ENCODE measurements around the gene CUL5. TPM values are rescaled to one million over a fixed set of nuclear protein-coding genes. Genes with fewer than 3 reads are reported as not detected.
A peak's percentile ranks its signal among the peaks of the same experiment; 100 is the strongest.

CUL5 gene
- total RNA-seq, 1 experiment from 2014 or later: 37.7 TPM

- H2BK12ac ChIP-seq (ENCODE audit: insufficient read length, low read depth, low read length): no peak overlapping the region
- H2AK5ac ChIP-seq (ENCODE audit: insufficient read length, low read length): no peak overlapping the region
- no peak overlapping the region for H4K5ac ChIP-seq (ENCODE audit: insufficient read length, low read depth, low read length)
- no peak overlapping the region for H3K14ac ChIP-seq (ENCODE audit: insufficient read depth, low read length)
- no peak overlapping the region for H2BK5ac ChIP-seq (ENCODE audit: insufficient read length, low read length)
- Mint-ChIP-seq H3K4me3 (no peak overlapping the region), H3K4me1 (no peaks in the 10 kb centered on the region), H3K36me3 (ENCODE audit: insufficient read depth in 1 of 3, low read depth in 3 of 3) (peaks cover 5 to 24% (median 9%) of the 10 kb centered on the region in 3 experiments; a peak in 6 of 7 replicates), H3K27me3 (ENCODE audit: low read depth) (no peaks in the 10 kb centered on the region), H3K9me3 (no peaks in the 10 kb centered on the region), H3K27ac (peak overlapping the region in 1 of 3 experiments; percentile 42; a peak in 1 of 7 replicates)
- no CpG with 5 or more reads among the region's 2 CpGs for WGBS (ENCODE audit: extremely low coverage, insufficient read length, low lambda C conversion rate)
- H4K8ac ChIP-seq (replicated peaks; ENCODE audit: insufficient read length, low read depth, low read length): no peak overlapping the region
- H2BK120ac ChIP-seq (ENCODE audit: low read depth, low read length, poor library complexity, severe bottlenecking): no peak overlapping the region
- no peaks in the 10 kb centered on the region for H4K20me1 ChIP-seq (ENCODE audit: control insufficient read depth, insufficient read depth, insufficient read length)
- no peak overlapping the region for H2BK20ac ChIP-seq (ENCODE audit: low read depth, low read length, poor library complexity, severe bottlenecking)
- H3K27ac ChIP-seq (ENCODE audit: insufficient read length, low read depth, low read length): no peak overlapping the region
- H3K18ac ChIP-seq (ENCODE audit: insufficient read length, low read depth, low read length): no peak overlapping the region
- no peak overlapping the region for H2AFZ ChIP-seq (ENCODE audit: low read length)
- H3T11ph ChIP-seq (ENCODE audit: low read length): no peak overlapping the region
- H3K27me3 ChIP-seq (ENCODE audit: insufficient read depth, low read length): no peaks in the 10 kb centered on the region
- no peaks in the 10 kb centered on the region for H3K9me3 ChIP-seq (ENCODE audit: control insufficient read depth, low read depth, low read length)
- no peaks in the 10 kb centered on the region for H3K79me1 ChIP-seq (ENCODE audit: insufficient read depth, low read depth, low read length, poor library complexity, severe bottlenecking)
- H3K56ac ChIP-seq (ENCODE audit: insufficient read length, low read depth, low read length): no peak overlapping the region
- no peak for DNase-seq
- no peaks in the 10 kb centered on the region for H3K79me2 ChIP-seq (ENCODE audit: insufficient read depth, low read length)
- H2BK15ac ChIP-seq (ENCODE audit: low read depth, low read length): no peak overlapping the region
- TF ChIP-seq CTCF (conservative IDR thresholded peaks at IDR 0.05): peak; percentile 41; the same call in 2 of the 3 replicates
- H4K91ac ChIP-seq (ENCODE audit: insufficient read length, low read depth, low read length): no peak overlapping the region
- no peak overlapping the region for H3K23ac ChIP-seq (ENCODE audit: insufficient read length, low read depth, low read length)
- no peak overlapping the region for H3K4ac ChIP-seq (ENCODE audit: low read depth, low read length)
- no peaks in the 10 kb centered on the region for H3K23me2 ChIP-seq (ENCODE audit: insufficient read length, low read depth, low read length, poor library complexity, severe bottlenecking)
- H3K4me1 ChIP-seq (ENCODE audit: insufficient read depth, low read length): no peaks in the 10 kb centered on the region
- H3K9ac ChIP-seq (ENCODE audit: extremely low read depth, insufficient read length, low read length): no peak overlapping the region
- H3K4me2 ChIP-seq (ENCODE audit: insufficient read depth, insufficient read length, low read length): no peak overlapping the region
Observed at GRCh38 chr11:108135845-108136544, 127.3 kb downstream of the CUL5 start.
